Measurements from ENCODE around the gene PSG6.
"Not testable (repeated sequence)": the region's sequence is repeated elsewhere in the genome, so short reads cannot be mapped to it uniquely, and the experiment has no call there.

PSG6 gene

DNA sequence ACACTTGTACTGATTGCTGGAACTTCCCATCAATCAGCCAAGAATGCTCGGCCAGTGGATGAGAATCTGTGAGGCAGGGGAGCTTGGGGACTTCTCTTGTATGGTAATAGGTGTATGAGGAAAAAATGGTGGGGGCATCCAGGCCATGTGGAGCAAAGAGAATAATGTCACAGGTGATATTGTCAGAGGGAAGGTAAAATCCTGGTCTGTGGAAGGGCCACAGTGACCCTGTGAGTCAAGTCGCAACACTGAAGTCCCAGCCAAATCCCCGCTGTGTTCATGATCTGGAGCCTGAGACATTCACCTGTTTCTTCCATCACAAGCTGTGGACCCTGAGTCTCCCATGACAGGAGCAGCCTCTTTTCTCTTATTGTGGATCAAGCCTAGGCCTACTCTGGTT lies 11.2 kb upstream of the PSG6 start:
- H3K27ac ChIP-seq (ENCODE audit: low read length) = no peak overlapping the region
- no peaks in the 10 kb centered on the region for H3K36me3 ChIP-seq (ENCODE audit: control insufficient read depth, low read depth, low read length)
- no peaks in the 10 kb centered on the region for H3K27me3 ChIP-seq (ENCODE audit: control insufficient read depth, insufficient read depth, low read length)
- no peaks in the 10 kb centered on the region for H3K9me3 ChIP-seq (ENCODE audit: control insufficient read depth, low read depth, low read length)
- H3K9ac ChIP-seq (ENCODE audit: low read length) = no peak overlapping the region
- H3K4me1 ChIP-seq (ENCODE audit: control insufficient read depth, low read depth, low read length) = no peaks in the 10 kb centered on the region
- no peak overlapping the region for H3K4me3 ChIP-seq (ENCODE audit: low read length)

DNA sequence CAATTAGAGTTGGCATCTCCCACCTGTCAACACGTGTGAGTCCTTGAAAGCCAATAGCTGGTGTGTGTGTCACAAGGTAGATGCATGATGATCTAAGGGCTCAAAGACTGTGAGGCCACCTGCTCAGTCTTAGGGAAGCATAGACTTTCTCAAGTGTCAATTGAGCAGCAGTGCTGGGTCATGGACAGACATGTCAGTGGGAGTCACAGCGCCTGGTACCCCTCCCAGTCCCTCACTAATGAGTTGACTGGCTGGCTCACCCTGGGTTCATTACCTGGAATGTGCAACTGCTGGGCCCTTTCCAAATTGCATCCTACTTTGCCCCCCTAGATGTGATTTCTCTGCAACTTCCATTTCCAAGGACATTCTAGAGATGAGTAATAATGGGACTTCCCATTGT lies 9.1 kb upstream of the PSG6 start:
- Histone ChIP-seq H3K36me3 (ENCODE audit: control insufficient read depth, low read depth, low read length) (no peaks in the 10 kb centered on the region), H3K27ac (ENCODE audit: low read length) (no peak overlapping the region), H3K4me3 (ENCODE audit: low read length) (no peak overlapping the region), H3K4me1 (ENCODE audit: control insufficient read depth, low read depth, low read length) (no peaks in the 10 kb centered on the region), H3K9me3 (ENCODE audit: control insufficient read depth, low read depth, low read length) (no peaks in the 10 kb centered on the region), H3K9ac (ENCODE audit: low read length) (no peak overlapping the region), H3K27me3 (ENCODE audit: control insufficient read depth, insufficient read depth, low read length) (no peaks in the 10 kb centered on the region)

DNA sequence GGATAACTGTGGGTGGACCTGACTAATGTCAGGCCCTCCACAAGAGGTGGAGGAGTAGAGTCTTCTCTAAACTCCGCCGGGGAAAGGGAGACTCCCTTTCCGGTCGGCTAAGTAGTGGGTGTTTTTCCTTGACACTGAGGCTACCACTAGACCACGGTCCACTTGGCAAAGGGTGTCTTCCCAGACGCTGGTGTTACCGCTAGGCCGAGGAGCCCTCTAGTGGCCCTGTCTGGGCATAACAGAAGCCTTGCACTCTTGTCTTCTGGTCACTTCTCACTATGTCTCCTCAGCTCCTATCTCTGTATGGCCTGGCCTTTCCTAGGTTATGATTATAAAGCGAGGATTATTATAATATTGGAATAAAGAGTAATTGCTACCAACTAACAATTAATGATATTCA lies 5.4 kb upstream of the PSG6 start:
- H3K4me3 ChIP-seq (ENCODE audit: low read length); H3K27me3 ChIP-seq (ENCODE audit: control insufficient read depth, insufficient read depth, low read length); H3K36me3 ChIP-seq (ENCODE audit: control insufficient read depth, low read depth, low read length); H3K27ac ChIP-seq (ENCODE audit: low read length); H3K4me1 ChIP-seq (ENCODE audit: control insufficient read depth, low read depth, low read length); H3K9ac ChIP-seq (ENCODE audit: low read length); H3K9me3 ChIP-seq (ENCODE audit: control insufficient read depth, low read depth, low read length): not testable (repeated sequence)

DNA sequence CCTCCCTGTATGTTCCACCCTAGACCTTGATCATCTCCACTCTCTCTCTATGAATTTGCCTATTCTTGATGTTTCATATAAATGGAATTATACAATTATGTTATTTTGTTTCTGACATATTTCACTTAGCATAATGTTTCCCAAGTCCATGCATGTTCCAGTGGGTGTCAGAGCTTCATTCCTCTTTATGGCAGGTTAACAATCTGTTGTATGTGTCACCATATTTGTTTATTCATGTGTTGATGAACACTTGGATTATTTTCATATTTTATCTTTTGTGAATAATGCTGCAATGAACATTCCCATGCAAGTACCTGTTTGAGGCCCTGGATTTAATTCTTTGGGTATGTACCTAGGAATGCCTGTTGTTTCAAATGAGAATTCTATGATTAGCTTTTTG lies 3.3 kb upstream of the PSG6 start:
- H3K27ac ChIP-seq (ENCODE audit: low read length); H3K36me3 ChIP-seq (ENCODE audit: control insufficient read depth, low read depth, low read length); H3K9ac ChIP-seq (ENCODE audit: low read length); H3K4me1 ChIP-seq (ENCODE audit: control insufficient read depth, low read depth, low read length); H3K27me3 ChIP-seq (ENCODE audit: control insufficient read depth, insufficient read depth, low read length); H3K9me3 ChIP-seq (ENCODE audit: control insufficient read depth, low read depth, low read length); H3K4me3 ChIP-seq (ENCODE audit: low read length): not testable (repeated sequence)

DNA sequence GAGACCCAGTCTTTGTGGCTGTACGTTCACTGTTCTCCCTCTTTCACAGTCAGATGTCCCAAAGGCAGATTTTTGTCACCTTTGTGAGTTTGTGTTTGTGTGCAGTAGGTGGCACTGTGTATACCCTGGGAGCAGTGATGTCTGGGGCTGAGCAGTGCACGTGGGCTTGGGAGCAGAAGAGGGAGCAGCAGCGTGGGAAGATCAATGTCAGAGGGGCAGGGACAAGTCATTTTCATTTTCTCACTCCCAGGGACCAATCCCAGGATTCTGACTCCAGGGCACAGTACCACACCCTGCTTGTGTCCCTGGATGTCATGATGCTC lies 2.0 kb upstream of the PSG6 start:
- Histone ChIP-seq H3K4me1 (ENCODE audit: control insufficient read depth, low read depth, low read length) (no peaks in the 10 kb centered on the region), H3K9ac (ENCODE audit: low read length) (no peak overlapping the region), H3K4me3 (ENCODE audit: low read length) (no peak overlapping the region), H3K27ac (ENCODE audit: low read length) (no peak overlapping the region), H3K36me3 (ENCODE audit: control insufficient read depth, low read depth, low read length) (no peaks in the 10 kb centered on the region), H3K27me3 (ENCODE audit: control insufficient read depth, insufficient read depth, low read length) (no peaks in the 10 kb centered on the region), H3K9me3 (ENCODE audit: control insufficient read depth, low read depth, low read length) (no peaks in the 10 kb centered on the region)

DNA sequence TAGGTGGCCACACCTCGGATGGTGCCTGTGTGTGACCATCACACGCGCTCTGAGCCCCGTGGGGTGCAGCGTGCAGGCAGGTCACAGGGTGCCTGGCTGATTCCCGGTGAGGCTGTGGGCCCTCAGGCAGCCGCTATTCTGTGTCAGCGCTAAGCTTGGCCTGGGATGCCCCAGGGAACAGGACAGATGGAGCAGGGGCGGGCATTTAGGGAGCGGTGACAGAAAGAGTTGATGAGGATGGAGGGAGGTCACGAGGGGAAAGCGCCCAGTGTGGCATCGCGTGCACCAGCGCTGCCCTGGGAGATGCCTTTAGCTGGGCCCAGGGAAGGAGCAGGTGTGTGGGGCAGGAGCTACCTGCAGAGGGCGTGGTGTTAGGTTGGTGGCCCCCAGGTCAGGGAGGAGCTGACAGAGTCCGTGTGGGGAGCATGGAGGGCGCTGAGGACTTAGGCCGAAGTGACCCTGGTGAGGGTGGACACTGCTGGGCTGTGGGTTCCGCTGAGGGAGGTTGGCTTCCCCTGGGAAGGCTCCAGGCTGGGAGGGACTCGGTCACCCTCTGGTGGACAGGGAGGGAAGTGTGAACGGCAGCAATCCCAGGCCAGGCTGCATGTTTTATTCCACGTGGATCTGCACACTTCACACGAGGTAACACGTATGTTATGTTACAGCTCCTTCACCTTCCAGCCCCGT lies 1.5 kb upstream of the PSG6 start:
- H3K4me3 ChIP-seq (ENCODE audit: low read length); H3K27me3 ChIP-seq (ENCODE audit: control insufficient read depth, insufficient read depth, low read length); H3K36me3 ChIP-seq (ENCODE audit: control insufficient read depth, low read depth, low read length); H3K9ac ChIP-seq (ENCODE audit: low read length); H3K27ac ChIP-seq (ENCODE audit: low read length); H3K9me3 ChIP-seq (ENCODE audit: control insufficient read depth, low read depth, low read length); H3K4me1 ChIP-seq (ENCODE audit: control insufficient read depth, low read depth, low read length): not testable (repeated sequence)

DNA sequence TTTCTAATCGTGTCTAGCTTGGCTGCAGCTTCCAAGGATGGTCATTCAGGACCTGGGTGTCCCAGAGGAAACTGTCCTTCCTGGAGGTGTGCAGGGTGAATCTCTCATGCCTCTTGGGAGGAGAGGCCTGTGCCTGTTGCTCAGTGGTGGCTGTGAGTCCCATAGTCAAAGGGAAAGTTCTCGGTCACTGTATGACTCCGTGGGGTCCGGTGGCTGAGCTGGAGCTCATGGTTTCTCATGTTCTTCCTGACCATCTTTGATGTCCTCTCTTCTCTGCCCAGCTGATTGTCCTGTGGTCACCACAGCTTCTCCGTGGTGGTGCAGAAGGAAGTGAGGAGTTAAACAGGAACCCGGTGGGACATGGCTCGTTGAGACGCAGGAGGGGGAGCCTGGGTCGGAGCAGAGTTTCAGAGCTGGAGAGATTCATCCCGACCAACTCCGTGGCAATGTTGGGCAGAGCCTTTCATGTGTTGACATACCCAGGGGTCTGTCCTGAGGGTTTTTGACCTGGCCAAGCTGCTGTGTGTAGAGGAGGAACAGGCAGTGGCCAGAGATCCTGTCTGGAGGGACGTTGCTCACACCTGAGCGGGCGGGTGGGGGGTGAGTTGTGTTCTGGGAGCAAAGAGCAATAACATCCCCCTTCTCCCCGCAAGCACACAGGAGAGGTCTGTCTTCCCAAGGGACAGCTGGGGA lies 829 bp upstream of the PSG6 start:
- not testable (repeated sequence) for H3K36me3 ChIP-seq (ENCODE audit: control insufficient read depth, low read depth, low read length); H3K9me3 ChIP-seq (ENCODE audit: control insufficient read depth, low read depth, low read length); H3K9ac ChIP-seq (ENCODE audit: low read length); H3K4me1 ChIP-seq (ENCODE audit: control insufficient read depth, low read depth, low read length); H3K27me3 ChIP-seq (ENCODE audit: control insufficient read depth, insufficient read depth, low read length); H3K4me3 ChIP-seq (ENCODE audit: low read length); H3K27ac ChIP-seq (ENCODE audit: low read length)

DNA sequence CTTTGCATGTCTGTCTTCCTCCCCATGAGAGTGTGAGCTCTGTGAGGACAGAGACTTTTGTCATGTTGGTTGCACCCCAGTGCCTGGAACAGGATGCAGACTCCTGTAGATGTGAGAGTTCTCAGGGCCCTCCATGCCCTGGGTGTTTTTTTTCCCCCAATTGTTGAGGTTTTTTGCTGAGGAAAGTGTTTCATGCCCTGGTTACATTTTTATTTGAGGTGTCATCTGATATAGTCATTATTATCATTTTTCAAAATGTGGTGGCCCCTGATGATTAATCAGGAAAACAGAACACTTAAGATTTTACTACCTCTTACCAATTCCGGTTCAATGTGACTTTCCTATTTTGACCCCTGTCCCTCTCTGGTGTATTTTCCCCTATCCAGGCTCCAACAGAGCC lies 763 bp downstream of the PSG6 start:
- not testable (repeated sequence) for H3K4me3 ChIP-seq (ENCODE audit: low read length); H3K4me1 ChIP-seq (ENCODE audit: control insufficient read depth, low read depth, low read length); H3K9ac ChIP-seq (ENCODE audit: low read length); H3K9me3 ChIP-seq (ENCODE audit: control insufficient read depth, low read depth, low read length); H3K27me3 ChIP-seq (ENCODE audit: control insufficient read depth, insufficient read depth, low read length); H3K27ac ChIP-seq (ENCODE audit: low read length); H3K36me3 ChIP-seq (ENCODE audit: control insufficient read depth, low read depth, low read length)

DNA sequence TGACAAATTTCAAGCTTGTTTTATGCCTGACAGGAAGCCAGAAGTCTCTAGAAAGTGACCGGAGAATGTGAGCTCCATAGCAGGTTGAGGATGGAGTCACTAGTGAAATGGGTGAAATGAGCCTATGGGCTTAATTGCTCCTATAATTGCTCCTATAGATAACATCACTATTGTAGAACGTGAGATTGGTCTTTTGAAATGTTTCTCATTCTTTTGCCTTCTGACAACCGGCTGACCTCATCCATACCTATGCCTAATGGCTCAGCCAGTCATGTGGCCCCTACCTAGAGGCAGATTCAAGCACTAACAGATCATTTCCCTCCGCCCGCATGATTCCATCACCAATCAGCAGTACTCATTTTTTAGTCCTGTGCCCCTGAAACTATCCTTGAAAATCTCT lies 4.2 kb downstream of the PSG6 start:
- not testable (repeated sequence) for H3K27ac ChIP-seq (ENCODE audit: low read length); H3K9ac ChIP-seq (ENCODE audit: low read length); H3K36me3 ChIP-seq (ENCODE audit: control insufficient read depth, low read depth, low read length); H3K9me3 ChIP-seq (ENCODE audit: control insufficient read depth, low read depth, low read length); H3K4me3 ChIP-seq (ENCODE audit: low read length); H3K4me1 ChIP-seq (ENCODE audit: control insufficient read depth, low read depth, low read length); H3K27me3 ChIP-seq (ENCODE audit: control insufficient read depth, insufficient read depth, low read length)

DNA sequence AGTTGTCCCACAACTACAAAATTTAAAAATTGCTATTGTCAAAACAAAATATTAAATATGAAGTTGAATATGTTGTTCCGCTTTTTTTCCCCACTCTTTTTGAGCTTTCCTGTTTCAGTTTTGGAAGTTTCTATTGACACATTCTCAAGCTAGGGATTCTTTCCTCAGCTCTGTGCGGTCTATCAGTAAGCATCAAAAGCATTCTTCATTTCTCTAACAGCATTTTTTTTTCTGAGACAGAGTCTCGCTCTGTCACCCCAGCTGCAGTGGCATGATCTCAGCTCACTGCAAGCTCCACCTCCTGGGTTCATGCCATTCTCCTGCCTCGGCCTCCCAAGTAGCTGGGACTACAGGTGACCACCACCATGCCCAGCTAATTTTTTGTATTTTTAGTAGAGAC lies 4.8 kb downstream of the PSG6 start:
- H3K9me3 ChIP-seq (ENCODE audit: control insufficient read depth, low read depth, low read length); H3K36me3 ChIP-seq (ENCODE audit: control insufficient read depth, low read depth, low read length); H3K27me3 ChIP-seq (ENCODE audit: control insufficient read depth, insufficient read depth, low read length); H3K9ac ChIP-seq (ENCODE audit: low read length); H3K4me3 ChIP-seq (ENCODE audit: low read length); H3K27ac ChIP-seq (ENCODE audit: low read length); H3K4me1 ChIP-seq (ENCODE audit: control insufficient read depth, low read depth, low read length): not testable (repeated sequence)

DNA sequence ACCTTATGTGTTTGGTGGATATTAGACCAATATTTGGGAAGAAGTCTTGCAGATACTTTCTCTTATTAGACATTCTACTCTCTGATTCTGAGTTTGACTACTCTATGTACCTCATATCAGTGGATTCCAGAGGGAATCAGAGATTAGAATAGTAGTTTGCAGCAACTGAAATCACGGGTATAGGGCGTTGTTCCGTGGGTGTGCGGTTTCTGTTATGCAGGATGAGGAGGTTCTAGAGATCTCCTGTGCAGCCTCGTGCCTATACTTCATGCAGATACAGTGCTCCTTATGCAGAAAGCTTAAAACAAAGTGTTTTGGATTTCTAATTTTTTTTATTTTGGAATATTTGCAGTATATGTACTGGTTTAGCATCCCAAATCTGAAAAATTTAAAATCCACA lies 6.0 kb downstream of the PSG6 start:
- H3K27ac ChIP-seq (ENCODE audit: low read length); H3K4me3 ChIP-seq (ENCODE audit: low read length); H3K4me1 ChIP-seq (ENCODE audit: control insufficient read depth, low read depth, low read length); H3K27me3 ChIP-seq (ENCODE audit: control insufficient read depth, insufficient read depth, low read length); H3K9ac ChIP-seq (ENCODE audit: low read length); H3K36me3 ChIP-seq (ENCODE audit: control insufficient read depth, low read depth, low read length); H3K9me3 ChIP-seq (ENCODE audit: control insufficient read depth, low read depth, low read length): not testable (repeated sequence)

DNA sequence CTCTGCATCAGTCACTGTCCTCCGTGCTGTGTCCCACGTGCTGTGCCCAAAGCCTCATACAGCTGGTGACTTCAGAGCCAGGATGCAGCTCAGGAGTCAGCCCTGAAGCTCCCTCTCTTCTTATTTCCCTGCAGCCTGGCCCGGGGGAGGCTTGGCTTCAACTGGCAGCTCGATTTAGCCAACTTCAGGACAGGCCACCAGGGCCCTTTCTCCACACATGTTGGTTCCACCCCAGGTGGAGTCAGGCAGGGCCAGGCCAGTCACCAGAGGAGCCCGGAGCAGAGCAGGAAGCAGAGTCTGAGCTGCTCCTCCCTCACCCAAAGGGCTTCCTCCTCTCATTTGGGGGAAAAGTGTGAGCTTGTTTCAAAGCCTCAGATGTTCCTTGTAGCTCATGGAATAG lies 11.5 kb downstream of the PSG6 start:
- H3K27me3 ChIP-seq (ENCODE audit: control insufficient read depth, insufficient read depth, low read length) = not testable (repeated sequence)

More for the DNA sequence above, 11.5 kb downstream of the PSG6 start:
- not testable (repeated sequence) for H3K36me3 ChIP-seq (ENCODE audit: control insufficient read depth, low read depth, low read length); H3K4me1 ChIP-seq (ENCODE audit: control insufficient read depth, low read depth, low read length); H3K4me3 ChIP-seq (ENCODE audit: low read length); H3K9ac ChIP-seq (ENCODE audit: low read length); H3K9me3 ChIP-seq (ENCODE audit: control insufficient read depth, low read depth, low read length); H3K27ac ChIP-seq (ENCODE audit: low read length)
